AG04449 (cell line): ENCODE data around the gene DENND1B.
A peak's percentile ranks its signal among the peaks of the same experiment; 100 is the strongest.

Source experiments
- CTCF ChIA-PET: fragments of 350-600 bp; formaldehyde crosslinking; extraction: SDS; loops from one replicate; lab custom pipeline; 2021; ENCODE audit warnings: antibody characterized with exemption; lab: Yijun Ruan, JAX
- POLR2A ChIA-PET: fragments of 400-600, 350-600 bp; formaldehyde crosslinking; extraction: SDS; loops from one replicate; lab custom pipeline; 2020; ENCODE audit warnings: antibody characterized with exemption, inconsistent platforms; lab: Yijun Ruan, JAX
- DNase-seq: peaks from one replicate; pipeline ENCODE4 v3.0.0-alpha.2; 2010; ENCODE audit warnings: low read depth, low spot score
- H3K4me3 ChIP-seq: 2 replicates; pipeline ENCODE4 v1.5.1; 2011; ENCODE audit warnings: low read depth, mild to moderate bottlenecking, control low read depth, low read length
- TF ChIP-seq, protein P1 (sequence below): IDR thresholded peaks from one replicate; pipeline ENCODE4 v1.5.1; 2011; ENCODE audit warnings: mild to moderate bottlenecking, moderate library complexity, low read length, control low read depth, inconsistent platforms; ENCODE audit not compliant: insufficient read depth; ENCODE audit errors: missing control alignments

DENND1B gene

DNA sequence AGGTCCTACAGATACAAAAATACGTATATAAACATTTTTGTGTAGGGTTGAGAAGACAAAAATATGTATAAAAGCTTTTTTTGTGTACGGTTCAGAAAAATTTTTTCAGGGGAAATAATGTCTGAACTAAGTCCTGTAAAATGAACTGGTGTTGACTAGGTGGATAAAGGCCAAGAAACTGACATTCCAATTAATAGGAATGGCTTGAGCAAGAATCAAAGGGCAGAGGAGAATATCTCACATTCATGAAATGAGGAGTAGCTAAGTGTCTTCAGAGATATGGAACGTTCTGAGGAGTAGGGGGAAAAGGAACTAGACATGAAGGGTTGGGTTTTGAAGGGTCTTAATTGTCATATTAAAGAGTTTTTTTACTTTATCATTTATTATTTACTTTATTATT, 231.2 kb downstream of the DENND1B start:
- DNase-seq: no peak
- ChIA-PET POLR2A (no interaction called here), CTCF (interaction anchor here (1.2 to 1.3 kb wide), 4 partner anchors 13 to 24 kb away, joined by 3 to 5 read pairs (median 3); no protein-coding TSS in a partner anchor)
- H3K4me3 ChIP-seq: no peak overlapping the region
- TF ChIP-seq, protein P1, sequence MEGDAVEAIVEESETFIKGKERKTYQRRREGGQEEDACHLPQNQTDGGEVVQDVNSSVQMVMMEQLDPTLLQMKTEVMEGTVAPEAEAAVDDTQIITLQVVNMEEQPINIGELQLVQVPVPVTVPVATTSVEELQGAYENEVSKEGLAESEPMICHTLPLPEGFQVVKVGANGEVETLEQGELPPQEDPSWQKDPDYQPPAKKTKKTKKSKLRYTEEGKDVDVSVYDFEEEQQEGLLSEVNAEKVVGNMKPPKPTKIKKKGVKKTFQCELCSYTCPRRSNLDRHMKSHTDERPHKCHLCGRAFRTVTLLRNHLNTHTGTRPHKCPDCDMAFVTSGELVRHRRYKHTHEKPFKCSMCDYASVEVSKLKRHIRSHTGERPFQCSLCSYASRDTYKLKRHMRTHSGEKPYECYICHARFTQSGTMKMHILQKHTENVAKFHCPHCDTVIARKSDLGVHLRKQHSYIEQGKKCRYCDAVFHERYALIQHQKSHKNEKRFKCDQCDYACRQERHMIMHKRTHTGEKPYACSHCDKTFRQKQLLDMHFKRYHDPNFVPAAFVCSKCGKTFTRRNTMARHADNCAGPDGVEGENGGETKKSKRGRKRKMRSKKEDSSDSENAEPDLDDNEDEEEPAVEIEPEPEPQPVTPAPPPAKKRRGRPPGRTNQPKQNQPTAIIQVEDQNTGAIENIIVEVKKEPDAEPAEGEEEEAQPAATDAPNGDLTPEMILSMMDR: no peak

DNA sequence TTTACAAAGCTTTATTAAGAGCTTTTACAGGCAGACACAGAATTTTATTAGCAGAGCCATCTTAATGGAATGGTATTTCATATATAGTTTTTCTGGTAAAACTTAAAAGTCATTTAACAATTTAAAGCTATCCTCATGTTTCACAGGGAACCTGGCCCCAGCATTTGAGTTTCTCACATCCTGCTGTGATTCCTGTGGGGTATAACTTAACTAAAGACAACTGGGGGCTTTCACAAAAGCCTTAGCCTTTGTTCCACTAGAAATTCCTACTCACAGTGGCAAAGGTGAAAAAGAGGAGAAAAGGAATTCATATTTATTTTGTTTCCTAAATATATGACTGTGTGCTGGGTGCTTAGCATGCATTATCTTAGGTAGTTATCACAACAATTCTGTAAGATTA, 233.9 kb downstream of the DENND1B start:
- TF ChIP-seq, protein P1: no peak
- ChIA-PET CTCF (interaction anchor here (5.7 kb wide), 1 partner anchor 13 kb away, joined by 55 read pairs; no protein-coding TSS in a partner anchor), POLR2A (no interaction called here)
- H3K4me3 ChIP-seq: no peak overlapping the region
- no peak for DNase-seq

DNA sequence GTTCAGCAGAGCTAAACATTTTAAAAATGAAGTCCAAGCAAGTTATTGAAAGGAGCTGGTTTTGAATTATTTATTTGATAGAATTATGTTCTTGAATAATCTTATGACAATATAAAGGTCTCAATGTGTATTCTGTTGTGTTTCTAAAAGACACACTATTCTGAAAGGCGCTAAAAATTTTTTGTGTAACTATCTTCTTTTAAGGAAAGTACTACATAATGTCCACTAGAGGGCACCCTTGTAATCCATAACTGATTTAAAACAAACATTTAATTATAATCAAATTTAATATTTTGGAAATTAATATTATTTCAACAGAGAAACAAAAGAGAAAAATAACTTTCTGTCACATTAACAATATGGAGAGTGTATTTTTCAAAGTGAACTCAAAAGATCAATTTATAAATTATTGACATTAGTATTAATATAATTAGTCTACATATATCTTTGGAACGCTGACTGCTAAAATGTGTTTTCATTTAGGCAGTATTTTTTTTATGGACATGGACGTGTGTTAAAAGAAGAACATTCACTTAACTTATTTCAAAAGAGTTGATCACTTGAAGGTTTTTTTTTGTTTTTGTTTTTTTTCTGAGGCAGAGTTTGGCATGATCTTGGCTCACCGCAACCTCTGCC, 248.4 kb downstream of the DENND1B start:
- TF ChIP-seq, protein P1: peak; percentile 2
- CTCF ChIA-PET: interaction anchor here (0.8 to 6.0 kb wide), 18 partner anchors 8 to 1174 kb away, joined by 3 to 55 read pairs (median 4); partner anchors contain the start of gene LHX9
- H3K4me3 ChIP-seq: no peak overlapping the region
- POLR2A ChIA-PET: no interaction called here
- DNase-seq: no peak

DNA sequence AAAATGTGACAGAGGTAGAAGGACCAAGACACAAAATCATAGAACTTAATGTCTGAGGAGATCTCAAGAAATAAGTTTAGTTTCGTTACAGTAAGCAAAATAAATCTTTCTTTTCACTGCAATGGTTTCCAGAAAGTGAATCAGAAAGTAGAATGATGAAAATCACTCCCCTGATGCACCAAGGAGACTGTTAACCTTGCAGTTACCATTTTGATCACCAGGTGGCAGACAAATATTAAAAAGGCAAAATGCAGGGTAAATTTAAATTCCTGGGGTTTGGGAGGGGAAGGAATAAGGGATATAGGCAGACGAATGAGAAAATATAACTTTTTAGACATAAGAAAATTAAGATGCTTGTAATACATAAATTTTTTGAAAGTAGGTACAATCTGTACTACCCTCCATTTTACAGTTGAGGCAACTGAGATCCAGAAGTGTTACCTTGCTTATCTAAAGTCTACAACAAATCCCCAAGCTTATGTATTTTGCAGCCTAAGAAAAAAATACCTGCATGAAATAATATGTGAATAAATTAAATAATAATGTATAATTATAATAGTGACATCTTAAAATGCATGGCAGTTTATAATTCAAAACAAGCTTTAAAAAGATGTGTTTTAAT, 254.1 kb downstream of the DENND1B start:
- DNase-seq: no peak
- POLR2A ChIA-PET: no interaction called here
- H3K4me3 ChIP-seq: no peak overlapping the region
- TF ChIP-seq, protein P1: peak; percentile 62
- CTCF ChIA-PET: interaction anchor here (0.7 to 2.1 kb wide), 21 partner anchors 9 to 1165 kb away, joined by 3 to 13 read pairs (median 4); no protein-coding TSS in a partner anchor

DNA sequence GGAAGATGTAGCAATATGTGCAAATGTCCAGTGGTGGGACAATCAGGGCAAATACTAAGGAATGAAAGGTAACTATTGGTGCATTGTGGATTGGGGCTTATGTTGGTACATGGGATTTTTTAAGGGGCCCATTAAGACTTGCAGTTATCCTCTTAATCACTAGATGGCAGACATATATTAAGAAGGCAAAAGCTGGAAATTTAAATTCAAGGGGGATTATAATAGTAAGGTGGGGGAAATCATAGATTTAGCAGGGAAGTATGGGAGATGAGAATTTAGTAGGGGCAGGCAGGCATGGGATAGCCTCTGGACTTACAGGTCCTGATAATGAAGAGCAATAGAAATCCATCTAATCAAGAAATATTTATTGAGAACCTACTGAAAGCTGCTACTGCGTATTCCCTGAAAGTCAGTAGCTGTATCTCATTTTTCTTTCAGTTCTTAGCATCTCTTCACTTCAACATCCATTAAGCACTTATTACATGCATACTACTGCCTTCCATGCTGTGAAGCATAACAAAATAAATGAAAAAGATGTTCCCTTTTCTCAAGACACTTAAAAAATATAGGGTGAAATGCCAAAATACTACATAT, 255.4 kb downstream of the DENND1B start:
- CTCF ChIA-PET: interaction anchor here (0.5 to 2.8 kb wide), 30 partner anchors 10 to 1181 kb away, joined by 3 to 15 read pairs (median 3); partner anchors contain the start of gene C1orf53
- DNase-seq: no peak
- TF ChIP-seq, protein P1: peak; percentile 18
- POLR2A ChIA-PET: no interaction called here
- no peak overlapping the region for H3K4me3 ChIP-seq
